Pancreas (tissue), 10 donors: ENCODE data around the gene INHBA. TPM values are rescaled to one million over a fixed set of nuclear protein-coding genes. Genes with fewer than 3 reads are reported as not detected.

ENCODE experiments used
- ATAC-seq, 4 donors: fragments of 200-7000 bp; cut with Tn5 transposase; one replicate each; pipeline versions ENCODE4 v1.8.0 to v1.9.1; 2020; ENCODE audit warnings: mild to moderate bottlenecking in 4 of 4, moderate library complexity in 4 of 4
- DNase-seq, 6 donors: peaks; one replicate each; pipeline ENCODE4 v3.0.0-alpha.2; 2020
- FAIRE-seq: peaks from 2 replicates; lab custom pipeline; 2012; peaks lifted over from hg19 to GRCh38; lab: Jason Lieb, UNC
- H3K27ac ChIP-seq, 4 donors: fragments of 200-600 bp; sonication (generic); 1 replicate in 3 of 4; 2 replicates in 1 of 4; pipeline versions ENCODE4 v1.5.0 to v1.8.0; 2020
- H3K27me3 ChIP-seq, 4 donors: fragments of 200-600 bp; one replicate each; pipeline ENCODE4 v1.8.0; 2021
- H3K36me3 ChIP-seq, 3 donors: fragments of 200-600 bp; sonication (generic) in 1 of 3; one replicate each; pipeline versions ENCODE4 v1.5.0 to v1.8.0; 2020 to 2021
- H3K4me1 ChIP-seq, 3 donors: fragments of 200-600 bp; one replicate each; pipeline ENCODE4 v1.8.0; 2021
- H3K4me3 ChIP-seq, 4 donors: fragments of 200-600 bp; sonication (generic) in 2 of 4; one replicate each; pipeline versions ENCODE4 v1.5.0 to v1.8.0; 2020 to 2021
- H3K9me3 ChIP-seq, 4 donors: fragments of 200-600 bp; one replicate each; pipeline ENCODE4 v1.8.0; 2021
- CTCF ChIP-seq, 4 donors: fragments of 200-600 bp; sonication (generic) in 3 of 4; IDR thresholded peaks; one replicate each; pipeline versions ENCODE4 v1.5.0 to v1.8.0; 2021; ENCODE audit warnings: antibody characterized with exemption in 4 of 4
- WGBS, 2 donors: extraction: QIAGEN DNeasy Blood & Tissue Kit; methylation state at CpG; one replicate each; pipeline ENCODE4 v1.1.7; 2013; 5-methylcytosine and 5-hydroxymethylcytosine counted together
- intact Hi-C, 3 donors: fragments of 100-400 bp; cut with DNase I; formaldehyde crosslinking; loops; one replicate each; pipeline versions ENCODE4 v1.11.1 to v1.14.2; 2022
- polyA plus RNA-seq, 2 donors: library from polyadenylated mRNA; stranded (reverse); fragments of 200-250 nt; gene quantifications; one replicate each; pipeline ENCODE4 v1.2.3, GENCODE V29; 2013
- total RNA-seq, 6 donors: library from RNA; stranded (reverse); fragmentation: NEBNext Ultra II Directional in 4 of 6; extraction: Animal tissue kit (Norgen Biotek cat#: 25700) in 4 of 6; gene quantifications; one replicate each; pipeline versions ENCODE4 v1.2.1 to v1.2.4, GENCODE V29; 2021 to 2023
- donor health status: healthy with polysubstance abuse.
- donor health status: DM: no; HTN: no; CAD: no; lungs with moderate emphysema.
- donor health status: DM: no; HTN: no; CAD: no.
- donor health status: control.
- donor health status: control.
- donor health status: Bipolar disorder and iron deficiency.
- donor health status: DM: yes; HTN: yes; CAD: no.
- donor health status: DM: no; HTN: no; CAD: no.
- donor health status: DM: no; HTN: no; CAD: no.
- donor health status: DM: yes; HTN: yes; CAD: no.

The INHBA gene
- total and polyA plus RNA-seq, 8 donors: 0.05 to 6.1 (median 0.27) TPM

DNA sequence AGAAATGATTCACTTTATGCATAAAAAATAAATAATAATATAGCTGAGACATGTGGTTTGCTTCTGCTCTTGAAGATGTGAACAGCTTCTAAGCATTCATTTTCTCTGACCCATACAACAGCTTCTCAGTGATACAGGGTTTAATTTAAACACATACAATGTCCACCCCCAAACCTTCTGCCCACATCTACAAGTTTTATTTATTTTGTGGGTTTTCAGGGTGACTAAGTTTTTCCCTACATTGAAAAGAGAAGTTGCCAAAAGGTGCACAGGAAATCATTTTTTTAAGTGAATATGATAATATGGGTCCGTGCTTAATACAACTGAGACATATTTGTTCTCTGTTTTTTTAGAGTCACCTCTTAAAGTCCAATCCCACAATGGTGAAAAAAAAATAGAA lies 17.2 kb downstream of the INHBA start:
- Histone ChIP-seq H3K27me3 (no peaks in the 10 kb centered on the region), H3K4me3 (no peak overlapping the region), H3K4me1 (no peaks in the 10 kb centered on the region), H3K9me3 (no peaks in the 10 kb centered on the region), H3K36me3 (no peaks in the 10 kb centered on the region), H3K27ac (no peak overlapping the region)
- WGBS, 2 donors: 42 to 54% methylated on average over 1 of the region's 1 CpG
- intact Hi-C loops: no loop called here
- no peak for FAIRE-seq
- no peak for ATAC-seq
- TF ChIP-seq CTCF (IDR thresholded peaks at IDR 0.05): no peak
- DNase-seq: no peak

GRCh38 chr7:41682422-41682821 lies 20.5 kb downstream of the INHBA start:
- no peak overlapping the region for H3K4me3 ChIP-seq

DNA sequence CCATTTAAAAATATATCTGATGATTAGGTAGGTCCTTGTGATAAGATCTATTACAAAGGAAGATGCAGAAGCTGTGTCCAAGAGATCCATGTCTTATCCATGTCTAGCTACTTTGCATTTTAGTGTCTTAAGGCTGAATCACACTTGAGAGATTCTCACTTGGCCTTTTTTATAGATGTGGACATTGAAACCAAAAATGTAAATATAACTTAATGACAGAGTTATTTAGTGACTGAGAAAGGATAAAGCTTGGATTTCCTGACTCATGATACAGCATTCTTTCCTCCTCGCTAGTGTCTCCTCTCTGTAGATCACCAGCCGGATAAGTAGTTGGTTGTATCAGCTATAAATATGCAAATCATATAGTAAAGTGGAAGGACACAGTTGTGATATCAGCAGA lies 23.3 kb downstream of the INHBA start:
- no peak overlapping the region for H3K4me3 ChIP-seq
- no peak for DNase-seq
- no peaks in the 10 kb centered on the region for H3K27me3 ChIP-seq
- intact Hi-C loops: no loop called here
- H3K27ac ChIP-seq: no peak overlapping the region
- ATAC-seq: no peak
- H3K36me3 ChIP-seq: no peaks in the 10 kb centered on the region
- no peaks in the 10 kb centered on the region for H3K9me3 ChIP-seq
- 70 to 79% methylated on average over 2 of the region's 2 CpGs for WGBS, 2 donors
- no peak for TF ChIP-seq CTCF (IDR thresholded peaks at IDR 0.05)
- H3K4me1 ChIP-seq: no peaks in the 10 kb centered on the region
- FAIRE-seq: no peak

More at GRCh38 chr7:41682422-41682821, 20.5 kb downstream of the INHBA start:
- Histone ChIP-seq H3K27ac (no peak overlapping the region), H3K9me3 (no peaks in the 10 kb centered on the region), H3K27me3 (no peaks in the 10 kb centered on the region), H3K4me1 (no peaks in the 10 kb centered on the region), H3K36me3 (no peaks in the 10 kb centered on the region)
- no peak for TF ChIP-seq CTCF (IDR thresholded peaks at IDR 0.05)
- no peak for ATAC-seq
- DNase-seq: no peak
- FAIRE-seq: no peak
- intact Hi-C loops: no loop called here

- no peak for TF ChIP-seq CTCF (IDR thresholded peaks at IDR 0.05)
- no peak for ATAC-seq
- WGBS, 2 donors: 42 to 48% methylated on average over 4 of the region's 4 CpGs
- DNase-seq: no peak
- FAIRE-seq: no peak
- no peaks in the 10 kb centered on the region for H3K27me3 ChIP-seq
- no peak overlapping the region for H3K27ac ChIP-seq
- no peaks in the 10 kb centered on the region for H3K36me3 ChIP-seq
- H3K9me3 ChIP-seq: no peaks in the 10 kb centered on the region
- H3K4me3 ChIP-seq: no peak overlapping the region
- H3K4me1 ChIP-seq: no peaks in the 10 kb centered on the region
- intact Hi-C loops: no loop called here
These were observed 28.3 kb downstream of the INHBA start for GRCh38 chr7:41674505-41675023.

GRCh38 chr7:41661596-41661995 lies 41.3 kb downstream of the INHBA start:
- no peaks in the 10 kb centered on the region for H3K27me3 ChIP-seq
- H3K27ac ChIP-seq: no peak overlapping the region
- H3K9me3 ChIP-seq: no peaks in the 10 kb centered on the region
- ATAC-seq (no peak), FAIRE-seq (no peak), DNase-seq (no peak)
- TF ChIP-seq CTCF (IDR thresholded peaks at IDR 0.05): no peak
- no peaks in the 10 kb centered on the region for H3K36me3 ChIP-seq
- H3K4me3 ChIP-seq: no peak overlapping the region
- intact Hi-C loops: no loop called here
- no peaks in the 10 kb centered on the region for H3K4me1 ChIP-seq
